GM23248 (cell line): ENCODE measurements around the gene MX2. TPM values are rescaled to one million over a fixed set of nuclear protein-coding genes. Genes with fewer than 3 reads are reported as not detected.

Source experiments
- DNase-seq: peaks from one replicate; pipeline ENCODE4 v3.0.0-alpha.2; 2015
- H2AFZ ChIP-seq: fragments of 200-600 bp; sonication (generic); 2 replicates; pipeline ENCODE4 v1.6.1; 2016; ENCODE audit warnings: antibody characterized with exemption
- H3F3A ChIP-seq: fragments of 200-600 bp; sonication (generic); 2 replicates; pipeline ENCODE4 v1.6.1; 2016; ENCODE audit warnings: mild to moderate bottlenecking, antibody characterized with exemption, mixed run types; ENCODE audit not compliant: insufficient read depth
- H3K27ac ChIP-seq: fragments of 200-600 bp; sonication (generic); 2 replicates; pipeline ENCODE4 v1.5.1; 2016; ENCODE audit warnings: mild to moderate bottlenecking
- H3K27me3 ChIP-seq: fragments of 200-600 bp; sonication (generic); replicated peaks from 2 replicates; pipeline ENCODE4 v1.6.1; 2016; ENCODE audit warnings: mild to moderate bottlenecking; ENCODE audit not compliant: insufficient read depth
- H3K36me3 ChIP-seq: fragments of 200-600 bp; sonication (generic); 2 replicates; pipeline ENCODE4 v1.6.1; 2016; ENCODE audit warnings: low read depth, mild to moderate bottlenecking
- H3K4me1 ChIP-seq: fragments of 200-600 bp; sonication (generic); 2 replicates; pipeline ENCODE4 v1.6.1; 2016; ENCODE audit warnings: mild to moderate bottlenecking; ENCODE audit not compliant: insufficient read depth
- H3K4me2 ChIP-seq: fragments of 200-600 bp; sonication (generic); one replicate; pipeline ENCODE4 v1.6.1; 2016; ENCODE audit warnings: mild to moderate bottlenecking; ENCODE audit not compliant: unreplicated experiment
- H3K4me3 ChIP-seq: fragments of 200-600 bp; sonication (generic); 2 replicates; pipeline ENCODE4 v1.5.1; 2016; ENCODE audit warnings: mild to moderate bottlenecking
- H3K79me2 ChIP-seq: fragments of 200-600 bp; sonication (generic); 2 replicates; pipeline ENCODE4 v1.6.1; 2016; ENCODE audit warnings: mild to moderate bottlenecking; ENCODE audit not compliant: insufficient read depth
- H3K9ac ChIP-seq: fragments of 200-600 bp; sonication (generic); 2 replicates; pipeline ENCODE4 v1.6.1; 2016; ENCODE audit warnings: mild to moderate bottlenecking
- H3K9me2 ChIP-seq: fragments of 200-600 bp; sonication (generic); 2 replicates; pipeline ENCODE4 v1.6.1; 2016; ENCODE audit warnings: mixed run types, mild to moderate bottlenecking, moderate library complexity; ENCODE audit not compliant: insufficient read depth
- H3K9me3 ChIP-seq: fragments of 200-600 bp; sonication (generic); one replicate; pipeline ENCODE4 v1.6.1; 2017; ENCODE audit warnings: low read depth
- H4K20me1 ChIP-seq: fragments of 200-600 bp; sonication (generic); 2 replicates; pipeline ENCODE4 v1.6.0; 2016; ENCODE audit not compliant: insufficient read depth
- EZH2 ChIP-seq: fragments of 200-600 bp; sonication (generic); IDR thresholded peaks from 2 replicates; pipeline ENCODE4 v1.6.1; 2018; ENCODE audit warnings: antibody characterized with exemption, mild to moderate bottlenecking; ENCODE audit not compliant: insufficient read depth, poor library complexity, severe bottlenecking
- EZH2phosphoT487 ChIP-seq: fragments of 200-600 bp; sonication (generic); IDR thresholded peaks from 2 replicates; pipeline ENCODE4 v1.6.1; 2018; ENCODE audit warnings: antibody characterized with exemption, moderate library complexity, mild to moderate bottlenecking, low read depth; ENCODE audit not compliant: insufficient read depth
- WGBS, 2 experiments: methylation state at CpG; one replicate each; pipeline ENCODE4 v1.1.6; 2015 to 2017; ENCODE audit warnings: low lambda C conversion rate in 2 of 2, low coverage in 1 of 2; ENCODE audit errors: missing lambda C conversion rate in 2 of 2; 5-methylcytosine and 5-hydroxymethylcytosine counted together
- in situ Hi-C: fragments of 300-500 bp; cut with MboI; formaldehyde crosslinking; loops from 2 replicates; pipeline ENCODE4 v1.15.0; 2020
- polyA plus RNA-seq: library from polyadenylated mRNA; unstranded; fragments of >200 nt; fragmentation: Nextera tagmentation; extraction: Ambion mirVana; gene quantifications from 2 replicates; pipeline ENCODE4 v1.2.1, GENCODE V29; 2016
- total RNA-seq: library from RNA; depleted of rRNA; stranded (reverse); fragments of >200 nt; shearing (Covaris generic); gene quantifications from 2 replicates; pipeline ENCODE4 v1.2.3, GENCODE V29; 2014

Gene MX2
- total and polyA plus RNA-seq, 2 experiments from 2014 or later: 0.54 to 0.85 TPM

DNA sequence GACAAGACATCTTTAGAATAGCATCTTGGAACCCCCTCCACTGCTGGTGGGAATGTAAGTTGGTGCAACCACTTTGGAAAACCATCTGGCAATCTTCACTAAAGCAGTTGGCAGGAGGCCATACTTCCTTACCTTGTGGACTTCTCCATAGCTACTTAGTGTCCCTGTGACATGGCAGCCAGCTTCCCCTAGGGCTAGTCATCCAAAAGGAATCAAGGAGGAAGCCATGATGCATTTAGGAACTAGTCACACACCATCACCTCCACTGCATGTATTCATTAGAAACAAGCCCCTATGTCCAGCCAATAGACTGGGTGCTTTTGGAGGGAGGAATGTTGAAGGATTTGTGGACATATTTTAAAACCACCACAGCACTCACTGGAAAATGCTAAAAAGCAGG lies 19.9 kb downstream of the MX2 start:
- in situ Hi-C loops: no loop called here
- Histone ChIP-seq H3K4me2 (no peak overlapping the region), H3K4me3 (no peak overlapping the region), H4K20me1 (no peaks in the 10 kb centered on the region), H3K36me3 (no peaks in the 10 kb centered on the region), H3K9me3 (no peaks in the 10 kb centered on the region), H3K9ac (no peak overlapping the region), H3K27ac (no peak overlapping the region), H3K79me2 (no peaks in the 10 kb centered on the region), H3K4me1 (no peaks in the 10 kb centered on the region), H3K27me3 (no peaks in the 10 kb centered on the region), H2AFZ (no peak overlapping the region), H3F3A (no peaks in the 10 kb centered on the region), H3K9me2 (no peaks in the 10 kb centered on the region)
- DNase-seq: no peak
- no peak for TF ChIP-seq EZH2phosphoT487
- no peak for TF ChIP-seq EZH2

DNA sequence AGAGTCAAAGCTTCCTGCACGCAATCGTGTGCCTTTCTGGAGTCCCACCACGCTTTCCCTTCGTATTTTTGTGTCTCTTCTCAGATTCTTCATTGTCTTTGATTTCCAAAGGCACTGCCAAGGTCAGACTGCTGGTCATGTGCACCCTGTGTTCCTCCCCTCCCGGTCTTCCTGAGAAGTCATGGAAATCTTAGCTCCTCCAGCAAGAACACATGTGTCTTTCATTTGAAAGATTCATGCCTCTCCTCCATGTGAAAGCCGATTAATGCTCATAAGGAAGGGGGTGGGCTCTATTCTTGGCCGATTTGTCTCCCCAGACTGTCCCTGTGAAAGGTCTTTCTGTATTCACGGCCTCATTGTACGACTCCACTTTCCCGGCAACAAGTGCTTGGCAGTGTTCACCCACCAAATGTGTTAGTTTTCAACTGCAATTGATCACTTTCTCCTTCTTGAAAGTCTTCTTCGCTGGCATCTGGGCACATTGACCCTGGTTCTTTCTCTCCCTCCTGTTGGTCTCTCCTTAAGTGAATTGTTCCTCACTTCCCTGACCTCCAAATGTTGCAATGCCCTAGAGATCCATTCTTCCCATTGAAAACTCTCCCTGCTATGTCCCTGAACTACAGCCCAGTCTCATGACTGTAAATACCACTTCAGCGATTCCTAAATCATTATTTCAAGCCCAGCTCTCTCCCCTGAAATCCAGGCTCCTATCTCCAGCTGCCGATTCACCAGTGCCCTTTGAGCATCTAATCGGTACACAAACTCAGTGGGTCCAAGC lies 25.4 kb downstream of the MX2 start:
- in situ Hi-C loops: no loop called here
- no peak for TF ChIP-seq EZH2phosphoT487
- TF ChIP-seq EZH2: no peak

DNA sequence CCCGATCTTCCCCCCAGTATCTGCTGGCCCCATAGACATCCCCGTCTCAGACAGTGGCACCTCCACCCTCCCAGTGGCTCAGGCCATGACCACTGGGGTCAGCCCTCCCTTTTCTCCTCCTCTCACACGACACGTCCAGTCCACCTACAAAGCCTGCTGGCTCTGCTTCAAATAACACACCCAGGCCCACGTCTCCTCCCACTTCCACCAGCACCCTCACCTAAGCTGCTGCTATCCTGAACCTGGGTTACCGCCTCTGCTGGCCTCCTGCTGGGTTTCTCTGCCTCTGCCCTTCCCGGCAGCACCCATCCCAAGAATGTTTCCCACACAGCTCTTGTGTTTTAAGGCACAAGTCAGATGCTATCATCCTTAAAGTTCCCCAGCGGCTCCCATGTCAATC lies 26.0 kb downstream of the MX2 start:
- Histone ChIP-seq H3F3A (no peaks in the 10 kb centered on the region), H3K79me2 (no peaks in the 10 kb centered on the region), H3K4me1 (no peaks in the 10 kb centered on the region), H3K27ac (no peak overlapping the region), H2AFZ (no peak overlapping the region), H3K9me3 (no peaks in the 10 kb centered on the region), H3K4me3 (no peak overlapping the region), H3K4me2 (no peak overlapping the region), H3K36me3 (no peaks in the 10 kb centered on the region), H3K27me3 (no peaks in the 10 kb centered on the region), H3K9me2 (no peaks in the 10 kb centered on the region), H4K20me1 (no peaks in the 10 kb centered on the region), H3K9ac (no peak overlapping the region)
- TF ChIP-seq EZH2: no peak
- TF ChIP-seq EZH2phosphoT487: no peak
- in situ Hi-C loops: no loop called here
- no peak for DNase-seq
- WGBS, 2 experiments: 70 to 76% methylated on average over 8 of the region's 8 CpGs

More for the DNA sequence above, 25.4 kb downstream of the MX2 start:
- no peaks in the 10 kb centered on the region for H3K9me2 ChIP-seq
- 11% methylated on average over 14 of the region's 14 CpGs for WGBS, 2 experiments
- H3K27me3 ChIP-seq: no peaks in the 10 kb centered on the region
- H3K9ac ChIP-seq: no peak overlapping the region
- no peaks in the 10 kb centered on the region for H3K4me1 ChIP-seq
- no peak overlapping the region for H3K27ac ChIP-seq
- H3K4me2 ChIP-seq: no peak overlapping the region
- H2AFZ ChIP-seq: no peak overlapping the region
- H3K79me2 ChIP-seq: no peaks in the 10 kb centered on the region
- no peaks in the 10 kb centered on the region for H3K9me3 ChIP-seq
- H4K20me1 ChIP-seq: no peaks in the 10 kb centered on the region
- H3F3A ChIP-seq: no peaks in the 10 kb centered on the region
- DNase-seq: no peak
- no peaks in the 10 kb centered on the region for H3K36me3 ChIP-seq
- H3K4me3 ChIP-seq: no peak overlapping the region

DNA sequence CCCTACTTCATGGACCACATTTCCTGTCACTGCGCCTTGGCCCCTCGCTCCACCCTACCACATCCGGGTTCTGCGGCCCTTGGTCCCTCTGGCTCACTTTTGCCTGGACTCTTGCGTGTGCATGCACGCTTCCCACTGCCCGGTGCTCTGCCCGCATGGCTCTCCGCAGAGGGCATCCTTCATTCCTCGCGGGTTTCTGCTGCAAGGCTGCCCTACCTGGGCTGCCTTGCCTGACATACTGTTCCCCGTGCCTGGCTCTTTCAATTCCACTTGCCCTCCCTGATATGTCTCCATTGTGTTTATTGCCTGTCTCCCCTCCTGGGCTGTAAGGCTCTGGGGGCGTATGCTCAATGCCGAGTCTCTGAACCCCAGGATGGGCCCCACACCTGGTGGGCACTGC lies 26.4 kb downstream of the MX2 start:
- no peak overlapping the region for H3K4me2 ChIP-seq
- no peaks in the 10 kb centered on the region for H3F3A ChIP-seq
- no peak for DNase-seq
- no peaks in the 10 kb centered on the region for H3K79me2 ChIP-seq
- no peaks in the 10 kb centered on the region for H3K9me3 ChIP-seq
- no peaks in the 10 kb centered on the region for H3K36me3 ChIP-seq
- in situ Hi-C loops: no loop called here
- no peak overlapping the region for H3K27ac ChIP-seq
- H4K20me1 ChIP-seq: no peaks in the 10 kb centered on the region
- H3K27me3 ChIP-seq: no peaks in the 10 kb centered on the region
- no peaks in the 10 kb centered on the region for H3K4me1 ChIP-seq
- WGBS, 2 experiments: 85 to 94% methylated on average over 14 of the region's 14 CpGs
- no peak overlapping the region for H3K9ac ChIP-seq
- TF ChIP-seq EZH2 (no peak), EZH2phosphoT487 (no peak)
- no peak overlapping the region for H3K4me3 ChIP-seq
- no peak overlapping the region for H2AFZ ChIP-seq
- H3K9me2 ChIP-seq: no peaks in the 10 kb centered on the region

DNA sequence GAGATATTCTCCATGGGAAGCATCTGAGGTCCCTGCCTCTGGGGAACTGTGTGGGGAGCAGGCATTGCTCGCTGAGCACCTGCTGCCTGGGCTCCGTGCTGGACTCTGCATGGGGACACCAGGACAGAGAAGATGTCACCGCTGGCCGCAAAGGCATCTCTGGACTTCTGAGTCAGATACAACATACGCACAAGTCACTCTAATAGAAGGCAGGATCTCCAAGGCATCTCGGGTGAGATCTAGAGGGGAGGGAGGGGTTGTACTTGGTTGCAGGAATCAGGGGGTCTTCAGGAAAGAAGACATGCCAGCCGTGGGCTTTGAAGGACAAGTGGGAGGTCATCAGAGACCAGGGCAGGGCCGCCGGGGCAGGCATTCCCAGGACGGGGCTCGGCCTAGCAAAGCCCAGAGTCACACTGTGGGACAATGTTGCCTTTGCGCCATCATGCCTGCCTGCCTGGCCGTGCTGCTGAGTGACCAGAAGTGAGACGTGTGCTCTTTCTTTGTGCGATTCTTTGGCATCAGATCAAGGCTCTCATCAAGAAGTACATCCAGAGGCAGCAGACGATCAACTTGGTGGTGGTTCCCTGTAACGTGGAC lies 28.3 kb downstream of the MX2 start:
- H3K9me2 ChIP-seq: no peaks in the 10 kb centered on the region
- H3K4me3 ChIP-seq: no peak overlapping the region
- TF ChIP-seq EZH2phosphoT487 (no peak), EZH2 (no peak)
- DNase-seq: no peak
- H3K27ac ChIP-seq: no peak overlapping the region
- H3K36me3 ChIP-seq: no peaks in the 10 kb centered on the region
- 68 to 75% methylated on average over 17 of the region's 17 CpGs for WGBS, 2 experiments
- no peak overlapping the region for H2AFZ ChIP-seq
- H3K27me3 ChIP-seq: no peaks in the 10 kb centered on the region
- H3K4me2 ChIP-seq: no peak overlapping the region
- H3K4me1 ChIP-seq: no peaks in the 10 kb centered on the region
- in situ Hi-C loops: no loop called here
- no peaks in the 10 kb centered on the region for H4K20me1 ChIP-seq
- no peaks in the 10 kb centered on the region for H3F3A ChIP-seq
- no peak overlapping the region for H3K9ac ChIP-seq
- H3K79me2 ChIP-seq: no peaks in the 10 kb centered on the region
- no peaks in the 10 kb centered on the region for H3K9me3 ChIP-seq
